ENCODE data around the gene SCN10A.

Gene SCN10A

DNA sequence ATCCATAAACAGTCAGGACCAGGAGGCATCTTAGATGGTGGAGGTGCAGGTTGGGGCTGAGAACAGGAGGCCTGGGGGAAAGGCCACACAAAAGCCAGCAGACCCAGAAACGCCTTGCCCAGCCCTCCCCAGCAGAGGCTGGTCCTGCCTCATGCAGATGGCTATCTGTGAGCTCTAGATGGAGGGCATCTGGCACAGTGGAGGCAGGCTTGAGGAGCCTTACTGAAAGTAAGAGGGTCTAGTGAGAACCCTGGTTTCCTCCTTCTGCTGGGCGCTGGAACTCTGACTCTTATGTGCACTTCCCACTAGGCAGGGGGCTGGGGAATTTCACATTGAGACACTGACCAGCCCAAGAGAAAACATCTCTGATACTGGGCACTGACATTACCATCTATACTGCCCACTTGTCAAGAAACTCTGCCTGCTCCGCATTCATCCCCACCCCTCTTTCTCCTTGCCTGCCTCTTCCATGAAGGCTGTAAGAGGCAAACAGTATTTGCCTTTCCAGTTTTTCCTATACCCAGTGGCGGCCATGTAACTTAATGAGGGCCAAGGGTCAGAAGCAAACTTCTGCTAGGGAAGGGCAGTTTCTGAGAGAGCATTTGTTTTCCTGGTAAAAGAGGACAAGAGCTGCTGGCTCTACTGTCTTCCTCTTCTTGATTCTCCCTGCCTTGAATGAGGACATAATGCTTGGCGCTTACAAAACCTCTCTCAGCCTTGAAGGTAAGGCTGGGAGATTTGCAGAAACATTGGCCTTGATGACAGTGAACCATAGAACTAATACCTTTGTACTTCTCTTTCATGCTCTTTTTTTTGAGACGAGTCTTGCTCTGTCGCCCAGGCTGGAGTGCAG, 162.1 kb downstream of the SCN10A start:
- Histone ChIP-seq H3K27me3 (peaks cover 41% of the 10 kb centered on the region), H3K9me3 (no peaks in the 10 kb centered on the region), H3K27ac (no peak overlapping the region), H3K36me3 (no peaks in the 10 kb centered on the region), H3K4me3 (ENCODE audit: low read depth in 1 of 2, low read length in 1 of 2) (no peak overlapping the region), H3K4me1 (ENCODE audit: control insufficient read depth in 1 of 2, insufficient read depth in 1 of 2, low read depth in 1 of 2, low read length in 1 of 2) (peaks cover 43 to 54% of the 10 kb centered on the region in 2 experiments)
- TF ChIP-seq, protein P1, sequence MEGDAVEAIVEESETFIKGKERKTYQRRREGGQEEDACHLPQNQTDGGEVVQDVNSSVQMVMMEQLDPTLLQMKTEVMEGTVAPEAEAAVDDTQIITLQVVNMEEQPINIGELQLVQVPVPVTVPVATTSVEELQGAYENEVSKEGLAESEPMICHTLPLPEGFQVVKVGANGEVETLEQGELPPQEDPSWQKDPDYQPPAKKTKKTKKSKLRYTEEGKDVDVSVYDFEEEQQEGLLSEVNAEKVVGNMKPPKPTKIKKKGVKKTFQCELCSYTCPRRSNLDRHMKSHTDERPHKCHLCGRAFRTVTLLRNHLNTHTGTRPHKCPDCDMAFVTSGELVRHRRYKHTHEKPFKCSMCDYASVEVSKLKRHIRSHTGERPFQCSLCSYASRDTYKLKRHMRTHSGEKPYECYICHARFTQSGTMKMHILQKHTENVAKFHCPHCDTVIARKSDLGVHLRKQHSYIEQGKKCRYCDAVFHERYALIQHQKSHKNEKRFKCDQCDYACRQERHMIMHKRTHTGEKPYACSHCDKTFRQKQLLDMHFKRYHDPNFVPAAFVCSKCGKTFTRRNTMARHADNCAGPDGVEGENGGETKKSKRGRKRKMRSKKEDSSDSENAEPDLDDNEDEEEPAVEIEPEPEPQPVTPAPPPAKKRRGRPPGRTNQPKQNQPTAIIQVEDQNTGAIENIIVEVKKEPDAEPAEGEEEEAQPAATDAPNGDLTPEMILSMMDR (IDR thresholded peaks at IDR 0.05), result no peak

DNA sequence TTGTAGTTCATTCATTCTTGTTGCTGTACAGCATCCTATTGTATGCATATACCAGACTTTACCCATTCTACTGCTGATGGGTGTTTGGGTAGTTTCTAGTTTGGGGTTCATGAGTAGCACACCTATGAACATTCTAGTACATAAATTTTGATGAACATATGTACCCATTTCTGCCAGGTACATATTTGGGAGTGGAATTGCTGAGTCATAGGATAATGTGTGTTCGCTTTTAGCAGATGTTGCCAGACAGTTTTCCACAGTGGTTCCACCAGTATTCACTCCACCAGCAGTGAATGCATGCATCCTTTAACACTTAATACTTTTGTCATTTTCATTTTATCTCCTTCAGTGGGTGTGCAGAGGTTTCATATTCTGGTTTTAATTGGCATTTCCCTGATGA, 163.1 kb downstream of the SCN10A start:
- no peak overlapping the region for H3K27ac ChIP-seq
- H3K27me3 ChIP-seq, result peaks cover 45% of the 10 kb centered on the region
- no peak overlapping the region for H3K4me3 ChIP-seq (ENCODE audit: low read depth in 1 of 2, low read length in 1 of 2)
- H3K9me3 ChIP-seq, result no peaks in the 10 kb centered on the region
- H3K36me3 ChIP-seq, result no peaks in the 10 kb centered on the region
- peaks cover 50 to 59% of the 10 kb centered on the region in 2 experiments for H3K4me1 ChIP-seq (ENCODE audit: control insufficient read depth in 1 of 2, insufficient read depth in 1 of 2, low read depth in 1 of 2, low read length in 1 of 2)
- TF ChIP-seq, protein P1 (IDR thresholded peaks at IDR 0.05), result no peak

DNA sequence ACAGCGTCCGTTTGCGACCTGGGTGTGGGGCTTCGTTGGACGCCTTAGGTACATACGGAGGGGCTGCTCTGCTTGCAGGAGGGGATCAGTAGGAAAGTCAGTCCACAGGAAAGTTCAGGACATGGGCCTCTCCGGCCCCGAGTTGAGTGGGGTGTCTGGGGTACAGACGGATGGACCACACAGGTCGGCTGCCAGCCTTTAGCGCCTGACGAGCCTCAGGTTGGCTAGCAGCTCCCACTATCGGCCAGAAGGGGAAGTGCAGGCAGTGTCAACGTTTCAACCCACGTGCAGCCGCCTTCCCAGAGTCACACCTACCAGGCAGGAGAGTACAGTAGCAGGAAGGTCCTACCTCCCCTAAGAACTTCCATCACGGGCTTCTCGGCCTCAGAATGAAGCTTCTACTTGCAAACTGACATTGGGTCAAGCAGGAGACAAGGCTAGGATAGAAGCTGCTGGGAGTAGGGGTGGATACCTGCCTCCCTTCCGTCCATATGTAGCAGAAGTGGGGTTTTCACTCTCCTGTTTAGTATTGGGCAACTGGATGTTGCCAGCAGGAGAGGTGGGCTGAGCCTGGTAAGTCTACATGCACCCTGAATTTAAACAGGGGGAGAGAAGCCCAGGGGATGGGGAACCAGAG, 164.7 kb downstream of the SCN10A start:
- H3K4me1 ChIP-seq (ENCODE audit: control insufficient read depth in 1 of 2, insufficient read depth in 1 of 2, low read depth in 1 of 2, low read length in 1 of 2), result peaks cover 50 to 51% of the 10 kb centered on the region in 2 experiments
- no peaks in the 10 kb centered on the region for H3K36me3 ChIP-seq
- no peaks in the 10 kb centered on the region for H3K9me3 ChIP-seq
- TF ChIP-seq, protein P1 (IDR thresholded peaks at IDR 0.05), result peak; percentile 90
- peaks cover 51% of the 10 kb centered on the region for H3K27me3 ChIP-seq
- H3K27ac ChIP-seq, result no peak overlapping the region
- no peak overlapping the region for H3K4me3 ChIP-seq (ENCODE audit: low read depth in 1 of 2, low read length in 1 of 2)

DNA sequence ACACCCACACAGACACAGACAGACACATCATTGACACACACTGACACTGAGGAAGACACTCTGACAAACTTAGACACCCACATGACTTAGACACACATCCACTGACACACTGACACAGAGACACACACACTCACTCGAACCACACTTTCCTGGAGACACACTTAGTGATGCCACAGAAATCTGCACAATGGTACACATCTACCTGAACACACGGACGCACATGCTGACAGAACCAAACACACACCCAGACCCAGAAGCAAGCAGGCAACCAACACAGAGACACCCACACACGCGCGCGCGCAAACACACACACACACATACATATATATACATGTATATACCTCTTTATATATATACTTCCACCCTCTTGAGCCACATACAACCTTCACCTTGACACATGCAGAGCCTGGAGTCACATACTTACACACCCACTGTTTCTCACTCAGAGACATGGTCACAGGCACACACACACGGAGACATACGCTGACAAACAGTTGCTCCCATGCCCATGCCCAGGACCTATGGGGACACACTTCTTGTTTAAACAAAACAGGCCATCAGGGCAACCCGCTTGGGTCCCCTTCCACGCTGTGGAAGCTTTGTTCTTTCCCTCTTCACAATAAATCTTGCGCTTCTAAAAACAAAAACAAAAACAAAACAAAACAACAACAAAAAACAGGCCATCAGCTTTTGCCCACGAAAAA, 165.6 kb downstream of the SCN10A start:
- TF ChIP-seq, protein P1 (IDR thresholded peaks at IDR 0.05), result no peak
- H3K27ac ChIP-seq, result no peak overlapping the region
- peak overlapping the region in 1 of 2 experiments; percentile 44 for H3K4me3 ChIP-seq (ENCODE audit: low read depth in 1 of 2, low read length in 1 of 2)
- H3K36me3 ChIP-seq, result no peaks in the 10 kb centered on the region
- H3K27me3 ChIP-seq, result peaks cover 59% of the 10 kb centered on the region
- no peaks in the 10 kb centered on the region for H3K9me3 ChIP-seq
- H3K4me1 ChIP-seq (ENCODE audit: control insufficient read depth in 1 of 2, insufficient read depth in 1 of 2, low read depth in 1 of 2, low read length in 1 of 2), result peaks cover 45% of the 10 kb centered on the region in 2 experiments

DNA sequence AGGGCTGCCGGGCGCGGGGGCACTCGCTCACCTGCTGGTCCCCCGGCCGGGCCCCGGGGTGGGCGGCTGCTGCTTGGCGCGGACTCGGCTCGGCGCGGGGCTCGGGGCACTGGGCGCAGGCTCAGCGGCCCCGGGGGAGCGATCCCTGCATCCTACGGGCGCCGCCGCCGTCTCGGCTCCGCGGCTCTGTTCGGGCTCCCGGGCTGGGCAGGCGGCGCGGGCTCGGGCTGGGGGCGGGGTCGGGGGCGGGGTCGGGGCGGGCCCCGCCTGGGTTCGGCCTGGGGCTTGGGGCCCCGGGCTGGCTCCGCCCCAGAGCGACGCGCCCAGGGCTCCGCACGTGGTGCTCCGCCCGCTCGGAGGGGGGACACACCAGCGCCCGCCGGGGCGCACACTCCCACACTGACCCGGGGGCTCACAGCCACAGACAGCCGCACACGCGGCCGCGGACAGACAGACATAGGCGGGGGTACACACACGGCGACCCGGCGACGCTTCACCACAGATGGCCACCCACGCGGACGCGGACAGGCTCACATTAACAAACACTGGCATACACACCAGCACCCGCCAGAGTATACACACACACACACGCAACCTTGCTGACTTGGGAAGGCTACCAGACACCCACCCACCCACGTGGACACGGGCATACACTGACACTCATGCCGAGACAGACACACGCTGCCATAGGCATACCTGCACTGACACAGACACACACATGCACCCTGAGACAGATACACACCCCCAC, 166.3 kb downstream of the SCN10A start, which contains the start of gene SCN5A:
TSS of gene SCN5A (minus strand) at position 188 of the 748 bp plus-strand sequence. CDS start 16,380 bp downstream, outside the sequence.
- peak within 1 kb of the TSS; percentile 46 to 53 for H3K4me3 ChIP-seq (ENCODE audit: low read depth in 1 of 2, low read length in 1 of 2)
- H3K36me3 ChIP-seq, result no peaks in the 10 kb centered on the region
- peaks cover 37 to 38% of the 10 kb centered on the region in 2 experiments for H3K4me1 ChIP-seq (ENCODE audit: control insufficient read depth in 1 of 2, insufficient read depth in 1 of 2, low read depth in 1 of 2, low read length in 1 of 2)
- H3K9me3 ChIP-seq, result no peaks in the 10 kb centered on the region
- TF ChIP-seq, protein P1 (IDR thresholded peaks at IDR 0.05), result no peak
- H3K27me3 ChIP-seq, result peaks cover 67% of the 10 kb centered on the region
- H3K27ac ChIP-seq, result no peak within 1 kb of the TSS
